Dendritic cell treated with granulocyte-macrophage colony-stimulating factor and Interleukin-4, amounts not matched to agents 40 ng/mL and 50 ng/mL, for 4 days (primary cell): ENCODE measurements around the gene OR51V1.
"Not testable (repeated sequence)": the region's sequence is repeated elsewhere in the genome, so short reads cannot be mapped to it uniquely, and the experiment has no call there.

ENCODE experiments used
- H3K27ac Mint-ChIP-seq: one replicate; pipeline ENCODE4 v1.8.0; 2022; ENCODE audit warnings: mild to moderate bottlenecking, mixed read lengths
- H3K27me3 Mint-ChIP-seq: one replicate; pipeline ENCODE4 v1.8.0; 2022; ENCODE audit warnings: mild to moderate bottlenecking, mixed read lengths
- H3K36me3 Mint-ChIP-seq: one replicate; pipeline ENCODE4 v1.8.0; 2022; ENCODE audit warnings: low read depth, mixed read lengths
- H3K4me1 Mint-ChIP-seq: one replicate; pipeline ENCODE4 v1.8.0; 2022; ENCODE audit warnings: low read depth, mixed read lengths
- H3K4me3 Mint-ChIP-seq: one replicate; pipeline ENCODE4 v1.8.0; 2022; ENCODE audit warnings: mild to moderate bottlenecking, moderate library complexity, mixed read lengths
- H3K9me3 Mint-ChIP-seq: one replicate; pipeline ENCODE4 v1.8.0; 2022; ENCODE audit warnings: mixed read lengths
- intact Hi-C: fragments of 100-400 bp; cut with micrococcal nuclease; formaldehyde crosslinking; loops from one replicate; pipeline ENCODE4 v1.15.0; 2022

Gene OR51V1

DNA sequence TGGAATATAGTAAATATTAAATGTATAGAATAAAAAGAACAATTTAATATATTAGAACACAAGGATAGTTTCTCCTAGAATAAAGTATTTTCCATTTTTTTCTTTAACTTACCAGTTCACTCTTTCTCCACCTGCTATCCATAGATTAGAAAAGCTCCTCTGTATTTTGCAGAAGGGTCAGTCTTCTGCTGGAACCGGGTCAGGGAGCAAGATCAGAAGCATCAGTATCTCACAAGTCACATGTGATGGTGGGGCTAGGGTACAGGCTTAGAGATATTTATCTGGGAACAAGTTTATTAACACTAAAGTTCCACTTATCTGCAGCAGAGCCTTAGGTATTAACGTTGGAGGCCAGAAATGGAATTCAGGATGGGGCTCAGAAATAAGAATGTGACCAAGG, 28.6 kb downstream of the OR51V1 start:
- Mint-ChIP-seq H3K36me3 (no peaks in the 10 kb centered on the region), H3K27ac (no peak overlapping the region), H3K9me3 (no peaks in the 10 kb centered on the region), H3K27me3 (no peaks in the 10 kb centered on the region), H3K4me3 (no peak overlapping the region), H3K4me1 (no peaks in the 10 kb centered on the region)
- intact Hi-C loops = no loop called here

DNA sequence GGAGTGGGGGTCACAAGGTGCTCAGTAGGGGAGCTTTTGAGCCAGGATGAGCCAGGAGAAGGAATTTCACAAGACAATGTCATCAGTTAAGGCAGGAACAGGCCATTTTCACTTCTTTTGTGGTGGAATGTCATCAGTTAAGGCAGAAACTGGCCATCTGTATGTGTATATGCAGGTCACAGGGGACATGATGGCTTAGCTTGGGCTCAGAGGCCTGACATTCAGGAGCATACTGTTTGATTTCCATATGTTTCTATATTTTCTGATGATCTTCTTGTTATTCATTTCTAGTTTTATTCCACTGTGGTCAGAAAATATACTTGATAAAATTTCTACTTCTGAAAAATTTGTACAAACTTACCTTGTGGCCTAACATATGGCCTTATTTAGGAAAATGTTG, 34.6 kb downstream of the OR51V1 start:
- H3K27ac Mint-ChIP-seq, intact Hi-C loops, H3K4me1 Mint-ChIP-seq, H3K9me3 Mint-ChIP-seq, H3K4me3 Mint-ChIP-seq, H3K27me3 Mint-ChIP-seq, H3K36me3 Mint-ChIP-seq: not testable (repeated sequence)

DNA sequence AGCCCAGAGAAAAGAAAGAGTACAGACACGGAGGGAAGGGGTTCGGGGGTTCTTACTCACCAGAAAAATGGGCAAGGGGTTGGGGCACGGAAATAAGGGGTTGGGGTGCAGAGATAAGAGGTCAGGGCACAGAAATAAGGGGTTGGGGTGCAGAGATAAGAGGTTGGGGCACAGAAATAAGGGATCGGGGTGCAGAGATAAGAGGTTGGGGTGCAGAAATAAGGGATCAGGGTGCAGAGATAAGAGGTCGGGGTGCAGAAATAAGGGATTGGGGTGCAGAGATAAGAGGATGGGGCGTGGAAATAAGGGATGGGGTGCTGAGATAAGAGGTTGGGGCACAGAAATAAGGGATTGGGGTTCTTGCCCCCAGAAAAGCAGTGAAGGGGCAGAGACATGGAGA, 35.7 kb downstream of the OR51V1 start:
- H3K9me3 Mint-ChIP-seq, H3K36me3 Mint-ChIP-seq, H3K27me3 Mint-ChIP-seq, H3K27ac Mint-ChIP-seq, H3K4me1 Mint-ChIP-seq, H3K4me3 Mint-ChIP-seq, intact Hi-C loops: not testable (repeated sequence)

DNA sequence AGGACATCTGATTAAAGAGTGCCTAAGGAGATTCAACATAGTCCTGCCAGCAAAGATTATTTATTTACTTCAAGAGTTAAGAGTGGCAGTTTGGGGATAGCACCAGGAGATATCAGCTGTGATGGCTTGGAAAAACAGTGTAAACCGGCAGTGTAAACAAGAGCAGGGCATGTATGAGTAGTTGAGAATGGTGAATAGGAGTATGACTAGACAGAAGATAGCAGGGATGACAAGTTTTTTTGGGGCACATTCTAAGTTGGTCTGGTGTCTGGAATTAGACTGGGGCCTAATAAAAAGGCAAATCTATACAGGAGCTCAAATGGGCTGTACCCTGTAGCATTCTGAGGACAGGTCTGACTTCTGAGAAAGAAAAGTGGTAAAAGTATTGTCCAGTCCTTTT, 39.4 kb downstream of the OR51V1 start:
- H3K9me3 Mint-ChIP-seq, intact Hi-C loops, H3K27ac Mint-ChIP-seq, H3K4me1 Mint-ChIP-seq, H3K36me3 Mint-ChIP-seq, H3K4me3 Mint-ChIP-seq, H3K27me3 Mint-ChIP-seq: not testable (repeated sequence)

DNA sequence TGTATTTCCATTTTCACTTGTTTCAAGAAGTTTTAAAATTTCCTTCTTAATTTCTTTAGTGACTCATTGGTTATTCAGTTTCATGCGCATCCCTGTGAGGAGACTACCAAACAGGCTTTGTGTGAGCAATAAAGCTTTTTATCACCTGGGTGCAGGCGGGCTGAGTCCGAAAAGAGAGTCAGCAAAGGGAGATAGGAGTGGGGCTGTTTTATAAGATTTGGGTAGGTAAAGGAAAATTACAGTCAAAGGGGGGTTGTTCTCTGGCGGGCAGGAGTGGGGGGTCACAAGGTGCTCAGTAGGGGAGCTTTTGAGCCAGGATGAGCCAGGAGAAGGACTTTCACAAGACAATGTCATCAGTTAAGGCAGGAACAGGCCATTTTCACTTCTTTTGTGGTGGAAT, 40.3 kb downstream of the OR51V1 start:
- H3K4me3 Mint-ChIP-seq = not testable (repeated sequence)

DNA sequence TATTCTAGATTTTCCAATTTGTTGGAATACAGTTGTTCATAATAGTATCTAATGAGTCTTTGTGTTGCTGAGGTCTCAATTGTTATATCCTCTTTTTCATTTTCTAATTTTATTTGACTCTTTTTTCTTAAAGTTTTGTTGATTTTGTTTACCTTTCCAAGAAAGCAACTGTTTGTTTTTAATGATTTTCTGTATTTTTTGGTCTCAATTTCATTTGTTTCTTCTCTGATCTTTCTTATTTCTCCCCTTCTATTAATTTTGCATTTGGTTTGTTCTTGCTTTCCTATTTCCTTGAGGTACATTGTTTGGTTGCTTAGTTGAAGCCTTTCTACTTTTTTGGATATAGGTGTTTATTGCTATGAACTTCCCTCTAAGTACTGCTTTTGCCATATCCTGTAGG, 40.7 kb downstream of the OR51V1 start:
- H3K9me3 Mint-ChIP-seq = peaks cover 10% of the 10 kb centered on the region
- no peaks in the 10 kb centered on the region for H3K4me1 Mint-ChIP-seq
- H3K27ac Mint-ChIP-seq = no peak overlapping the region
- H3K36me3 Mint-ChIP-seq = no peaks in the 10 kb centered on the region
- no peak overlapping the region for H3K4me3 Mint-ChIP-seq
- intact Hi-C loops = no loop called here
- H3K27me3 Mint-ChIP-seq = no peaks in the 10 kb centered on the region

More for the DNA sequence above, 40.3 kb downstream of the OR51V1 start:
- H3K27me3 Mint-ChIP-seq, intact Hi-C loops, H3K9me3 Mint-ChIP-seq, H3K4me1 Mint-ChIP-seq, H3K36me3 Mint-ChIP-seq, H3K27ac Mint-ChIP-seq: not testable (repeated sequence)

DNA sequence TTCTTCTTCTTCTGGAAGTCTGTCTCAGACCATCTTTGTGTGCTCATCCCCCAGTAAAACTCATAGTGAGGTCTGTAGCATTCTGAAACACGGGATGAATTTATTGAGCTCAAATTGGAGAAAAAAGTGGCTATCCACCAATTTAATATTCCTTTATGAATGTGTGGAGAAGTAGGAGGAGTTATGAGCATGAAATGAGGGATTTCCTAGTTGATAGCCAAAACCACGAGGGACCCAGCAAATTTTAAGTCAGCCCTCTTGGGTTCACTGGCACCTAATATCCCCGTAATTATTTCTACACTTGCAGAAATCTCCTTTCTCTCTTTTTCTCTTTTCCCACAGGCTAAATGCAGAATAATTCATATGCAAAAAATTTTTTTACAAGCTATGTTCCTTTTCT, 45.8 kb downstream of the OR51V1 start, which contains the start of gene OR52A1:
OR52A1 (minus strand) TSS at position 101 of the 400 bp plus-strand sequence. CDS start 2,388 bp downstream, outside the sequence.
- Mint-ChIP-seq H3K4me1 (no peaks in the 10 kb centered on the region), H3K36me3 (no peaks in the 10 kb centered on the region), H3K9me3 (peaks cover 1% of the 10 kb centered on the region), H3K4me3 (no peak within 1 kb of the TSS), H3K27ac (no peak within 1 kb of the TSS), H3K27me3 (no peaks in the 10 kb centered on the region)
- intact Hi-C loops = no loop called here

DNA sequence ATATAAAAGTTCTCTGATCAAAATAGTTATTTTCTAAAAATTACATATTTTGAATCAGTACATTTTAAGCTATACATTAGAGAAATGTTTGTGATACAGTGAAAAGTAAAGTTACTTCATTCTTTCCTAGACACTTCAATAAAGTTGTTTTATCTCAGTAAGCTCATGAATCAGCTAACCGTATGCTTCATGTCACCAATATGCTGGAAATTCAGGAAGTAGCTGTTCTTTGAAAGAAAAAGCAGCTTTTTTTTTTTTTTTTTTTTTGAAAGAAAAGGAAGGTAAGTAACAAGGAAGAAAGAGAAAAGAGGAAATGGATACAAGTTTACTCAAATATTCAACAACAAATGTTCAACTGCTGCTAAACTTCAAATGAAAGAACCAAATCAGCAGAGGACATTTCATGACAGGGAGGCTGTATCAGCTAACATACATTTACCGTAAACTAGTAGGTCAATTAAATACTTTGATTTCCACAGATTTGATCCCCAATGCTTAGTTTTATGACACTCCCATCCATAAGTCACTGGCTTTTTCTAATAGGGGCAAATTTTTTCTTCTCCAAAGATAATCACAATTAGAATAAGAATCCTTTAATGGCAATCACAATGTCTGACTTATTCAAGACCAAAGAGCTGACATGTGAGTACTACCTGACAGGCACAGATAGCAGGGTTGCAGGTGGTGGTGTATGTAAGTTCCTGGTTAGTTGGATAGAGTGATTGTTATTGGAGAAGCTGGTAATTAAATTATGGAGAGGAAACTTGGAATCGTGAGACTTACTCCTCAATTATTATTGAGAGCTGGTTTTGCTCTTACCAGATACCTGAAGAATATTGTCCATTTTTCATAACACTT, 46.7 kb downstream of the OR51V1 start:
- H3K4me1 Mint-ChIP-seq = no peaks in the 10 kb centered on the region
- no peaks in the 10 kb centered on the region for H3K9me3 Mint-ChIP-seq
- H3K4me3 Mint-ChIP-seq = no peak overlapping the region
- no peak overlapping the region for H3K27ac Mint-ChIP-seq
- no peaks in the 10 kb centered on the region for H3K27me3 Mint-ChIP-seq
- intact Hi-C loops = no loop called here
- no peaks in the 10 kb centered on the region for H3K36me3 Mint-ChIP-seq

DNA sequence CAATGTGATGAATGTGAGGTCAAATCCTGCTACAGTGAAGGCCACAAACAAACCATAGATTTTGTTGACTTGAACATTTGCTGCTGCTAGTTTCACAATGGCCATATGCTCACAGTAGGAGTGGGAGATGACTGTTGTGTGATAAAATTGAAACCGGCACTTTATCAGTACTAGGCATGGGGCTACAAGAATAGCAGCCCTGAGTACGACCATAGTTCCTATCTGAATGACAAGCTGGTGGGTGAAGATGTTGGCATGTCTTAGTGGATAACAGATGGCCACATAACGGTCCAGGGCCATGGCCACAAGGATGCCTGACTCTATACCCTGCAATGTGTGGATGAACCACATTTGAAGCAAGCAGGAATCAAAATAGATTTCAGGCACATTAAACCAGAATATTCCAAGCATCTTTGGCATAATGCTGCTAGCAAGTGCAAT, 48.7 kb downstream of the OR51V1 start:
- no peaks in the 10 kb centered on the region for H3K27me3 Mint-ChIP-seq
- intact Hi-C loops = no loop called here
- no peaks in the 10 kb centered on the region for H3K36me3 Mint-ChIP-seq
- no peak overlapping the region for H3K27ac Mint-ChIP-seq
- no peak overlapping the region for H3K4me3 Mint-ChIP-seq
- no peaks in the 10 kb centered on the region for H3K9me3 Mint-ChIP-seq
- H3K4me1 Mint-ChIP-seq = no peaks in the 10 kb centered on the region
